Parathyroid adenoma (tissue), 2 donors: ENCODE measurements around the gene AFDN.

Source experiments
- H2AFZ ChIP-seq: fragments of 300-600 bp; sonication (generic); one replicate; pipeline ENCODE4 v1.7.0; 2017; ENCODE audit warnings: antibody characterized with exemption, mild to moderate bottlenecking
- H3K27ac ChIP-seq: fragments of 300-600 bp; sonication (generic); one replicate; pipeline ENCODE4 v1.7.0; 2017
- H3K27me3 ChIP-seq: fragments of 300-600 bp; sonication (generic); one replicate; pipeline ENCODE4 v1.7.0; 2017; ENCODE audit warnings: low read length; ENCODE audit not compliant: control insufficient read depth, insufficient read depth
- H3K36me3 ChIP-seq: fragments of 300-600 bp; sonication (generic); one replicate; pipeline ENCODE4 v1.7.0; 2017; ENCODE audit warnings: low read length; ENCODE audit not compliant: control insufficient read depth, insufficient read depth
- H3K4me1 ChIP-seq: fragments of 300-600 bp; sonication (generic); one replicate; pipeline ENCODE4 v1.7.0; 2017; ENCODE audit warnings: control low read depth
- H3K4me2 ChIP-seq: fragments of 300-600 bp; sonication (generic); one replicate; pipeline ENCODE4 v1.7.0; 2017; ENCODE audit warnings: low read length
- H3K4me3 ChIP-seq: fragments of 300-600 bp; sonication (generic); one replicate; pipeline ENCODE4 v1.7.0; 2017; ENCODE audit warnings: low read depth, low read length
- H3K79me2 ChIP-seq: fragments of 300-600 bp; sonication (generic); one replicate; pipeline ENCODE4 v1.7.0; 2017; ENCODE audit warnings: control low read depth
- H3K9ac ChIP-seq: fragments of 300-600 bp; sonication (generic); one replicate; pipeline ENCODE4 v1.7.0; 2017; ENCODE audit warnings: mild to moderate bottlenecking
- H3K9me3 ChIP-seq: fragments of 300-600 bp; sonication (generic); one replicate; pipeline ENCODE4 v1.7.0; 2017; ENCODE audit warnings: low read length; ENCODE audit not compliant: control insufficient read depth
- CTCF ChIP-seq: fragments of 300-600 bp; sonication (generic); IDR thresholded peaks from one replicate; pipeline ENCODE4 v1.7.0; 2017; ENCODE audit warnings: antibody characterized with exemption, mild to moderate bottlenecking
- donor health status: primary hyperparathyroidism.

Gene AFDN

DNA sequence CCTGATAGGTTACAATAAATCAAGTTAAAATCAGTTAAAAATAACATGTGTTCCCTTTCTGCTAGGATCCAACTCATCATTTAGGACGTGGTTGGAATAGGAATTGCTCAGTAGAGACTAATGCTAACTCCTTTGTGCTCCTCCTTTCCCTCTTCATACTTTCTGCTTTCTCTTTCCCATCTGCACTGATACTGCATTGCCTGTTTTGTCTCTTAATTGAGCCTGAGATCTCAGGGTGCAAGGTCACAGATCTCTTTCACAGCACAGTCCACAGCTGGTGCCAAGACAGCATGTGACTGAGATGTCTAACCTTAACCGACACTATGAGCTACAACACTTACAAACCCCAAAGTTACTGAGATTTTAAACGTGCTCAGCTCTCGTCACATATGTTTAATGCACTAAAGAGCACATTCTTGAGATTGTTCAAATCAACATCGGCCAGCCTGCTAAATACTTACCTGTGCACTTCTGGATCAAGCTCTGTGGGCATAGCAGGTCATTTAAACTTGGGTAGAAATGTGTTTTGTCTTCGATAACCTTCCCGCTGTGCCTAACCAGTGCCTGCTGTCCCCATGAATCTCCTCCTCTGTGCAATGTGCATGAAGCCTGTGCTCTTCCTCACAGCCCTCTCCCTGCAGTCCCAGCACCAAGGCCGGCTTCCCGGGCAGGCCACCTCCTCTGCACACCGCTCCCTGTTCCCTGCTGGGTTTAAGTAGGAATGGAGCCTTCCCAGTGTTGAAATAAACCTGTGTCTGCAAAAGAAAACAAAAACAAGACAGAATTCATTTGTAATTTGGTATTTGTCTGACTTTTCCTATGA, 39.6 kb upstream of the AFDN start:
- Histone ChIP-seq H3K9me3 (no peaks in the 10 kb centered on the region), H3K27ac (no peak overlapping the region), H3K36me3 (no peaks in the 10 kb centered on the region), H3K4me1 (no peaks in the 10 kb centered on the region), H3K9ac (no peak overlapping the region), H2AFZ (no peak overlapping the region), H3K4me3 (no peak overlapping the region), H3K27me3 (no peaks in the 10 kb centered on the region), H3K4me2 (no peak overlapping the region), H3K79me2 (no peaks in the 10 kb centered on the region)
- no peak for TF ChIP-seq CTCF

GRCh38 chr6:167787896-167788562, 38.7 kb upstream of the AFDN start:
- TF ChIP-seq CTCF = no peak
- no peaks in the 10 kb centered on the region for H3K4me1 ChIP-seq
- no peak overlapping the region for H3K4me2 ChIP-seq
- H3K27ac ChIP-seq = no peak overlapping the region
- H3K79me2 ChIP-seq = no peaks in the 10 kb centered on the region
- H2AFZ ChIP-seq = no peak overlapping the region
- no peaks in the 10 kb centered on the region for H3K9me3 ChIP-seq
- H3K36me3 ChIP-seq = no peaks in the 10 kb centered on the region
- no peak overlapping the region for H3K9ac ChIP-seq
- H3K4me3 ChIP-seq = no peak overlapping the region
- H3K27me3 ChIP-seq = no peaks in the 10 kb centered on the region

GRCh38 chr6:167788563-167788903, 38.2 kb upstream of the AFDN start:
- H3K4me3 ChIP-seq = no peak overlapping the region
- no peaks in the 10 kb centered on the region for H3K79me2 ChIP-seq
- H3K9ac ChIP-seq = no peak overlapping the region
- no peaks in the 10 kb centered on the region for H3K9me3 ChIP-seq
- no peak for TF ChIP-seq CTCF
- no peaks in the 10 kb centered on the region for H3K4me1 ChIP-seq
- no peaks in the 10 kb centered on the region for H3K36me3 ChIP-seq
- no peak overlapping the region for H2AFZ ChIP-seq
- no peak overlapping the region for H3K27ac ChIP-seq
- no peaks in the 10 kb centered on the region for H3K27me3 ChIP-seq
- no peak overlapping the region for H3K4me2 ChIP-seq

GRCh38 chr6:167789358-167789757, 37.4 kb upstream of the AFDN start:
- no peaks in the 10 kb centered on the region for H3K36me3 ChIP-seq
- no peaks in the 10 kb centered on the region for H3K4me1 ChIP-seq
- no peak overlapping the region for H3K27ac ChIP-seq
- H3K79me2 ChIP-seq = no peaks in the 10 kb centered on the region
- no peak overlapping the region for H3K4me2 ChIP-seq
- H3K4me3 ChIP-seq = no peak overlapping the region
- no peak for TF ChIP-seq CTCF
- H3K27me3 ChIP-seq = no peaks in the 10 kb centered on the region
- no peak overlapping the region for H3K9ac ChIP-seq
- no peak overlapping the region for H2AFZ ChIP-seq
- no peaks in the 10 kb centered on the region for H3K9me3 ChIP-seq
